HG02610 (cell line): Measurements from ENCODE around the gene WDR13.
"Not testable (repeated sequence)": the region's sequence is repeated elsewhere in the genome, so short reads cannot be mapped to it uniquely, and the experiment has no call there.

Experiments
- ATAC-seq: cut with Tn5 transposase; IDR thresholded peaks from one replicate; pipeline ENCODE4 v1.9.1; 2021; ENCODE audit warnings: mild to moderate bottlenecking, moderate library complexity; ENCODE audit not compliant: unreplicated experiment

WDR13 gene

GRCh38 chrX:48652055-48652579 is 54.8 kb downstream of the WDR13 start:
- ATAC-seq = not testable (repeated sequence)

GRCh38 chrX:48654746-48655145 is 57.5 kb downstream of the WDR13 start:
- ATAC-seq = not testable (repeated sequence)
